CD4-positive, alpha-beta T cell treated with Interleukin-17A for 4 hours (primary cell): ENCODE results near the gene STC2.

Experiments
- DNase-seq: peaks from one replicate; pipeline ENCODE4 v3.0.0-alpha.2; 2020; ENCODE audit warnings: mixed read lengths

The STC2 gene

DNA sequence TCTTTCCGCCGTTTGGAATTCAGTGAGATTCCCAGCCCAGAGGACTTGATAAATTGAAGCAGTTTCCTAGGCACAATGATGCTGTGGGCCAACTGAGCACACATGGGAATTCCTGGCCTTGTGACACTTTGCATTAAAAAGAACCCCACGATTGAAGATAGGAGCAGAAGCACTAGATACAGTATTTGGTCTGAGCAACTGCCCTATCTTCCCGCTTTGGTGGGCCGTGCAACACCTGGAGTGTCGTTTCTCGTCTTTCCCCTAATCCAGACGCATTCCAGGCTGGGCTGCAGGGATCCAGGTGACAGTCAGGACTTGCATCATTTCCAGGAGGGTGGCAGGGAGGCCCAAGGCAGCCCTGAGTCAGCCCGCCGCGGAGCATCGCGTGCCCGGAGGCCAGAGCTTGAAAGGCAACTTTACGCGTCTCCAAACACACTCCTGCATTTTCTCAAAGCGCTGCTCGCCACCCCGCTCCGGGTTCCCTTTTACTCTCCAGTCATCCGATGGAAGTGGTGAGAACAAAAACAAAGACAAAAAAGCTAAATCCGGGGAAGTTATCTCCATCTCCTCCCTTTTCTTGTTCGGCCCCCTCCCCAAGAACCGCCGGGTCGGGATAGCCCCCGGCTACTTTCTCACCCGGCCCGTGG, 753 bp upstream of the STC2 start:
- DNase-seq = no peak

DNA sequence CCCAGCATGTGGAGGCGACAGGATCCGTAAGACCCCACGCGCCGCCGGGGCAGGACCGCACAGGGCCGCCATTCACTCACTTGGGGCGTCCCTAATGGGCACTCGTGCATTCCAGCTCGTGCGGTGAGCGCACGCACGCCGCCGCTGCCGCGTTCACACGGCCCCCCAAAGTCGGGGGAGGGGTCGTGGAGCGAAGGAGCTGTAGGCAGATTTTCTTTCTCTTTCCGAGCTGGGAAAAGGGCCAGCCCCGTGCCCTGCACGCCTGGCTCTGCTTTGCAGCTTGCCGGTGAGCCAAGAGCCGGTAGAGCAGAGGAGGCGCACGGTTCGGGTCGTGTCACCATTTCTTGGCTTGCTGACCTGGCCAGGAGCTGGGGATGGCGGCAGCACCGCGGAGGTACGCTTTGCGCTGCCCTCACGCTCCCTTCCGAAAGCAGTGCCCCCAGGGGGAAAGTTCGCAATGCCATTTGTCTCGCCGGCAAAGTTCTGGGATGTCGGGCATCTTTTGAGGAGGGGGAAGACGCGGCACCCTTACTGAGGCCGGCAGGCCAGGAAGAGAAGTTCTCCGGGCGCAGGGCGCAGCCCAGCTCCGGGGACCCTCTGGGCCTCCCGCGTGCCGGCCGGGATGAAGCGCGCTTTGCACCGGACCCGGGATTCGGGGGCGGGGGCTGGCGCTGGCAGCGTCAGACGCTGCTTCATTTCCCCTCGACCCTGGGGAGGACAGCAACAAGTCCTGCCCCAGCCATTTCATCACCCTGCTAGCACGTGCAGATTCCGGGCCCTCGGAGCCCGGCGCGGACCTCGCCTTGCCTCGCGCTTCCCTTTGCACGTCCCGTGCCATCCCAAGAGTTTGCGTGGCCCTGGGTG, 898 bp downstream of the STC2 start:
- no peak for DNase-seq

DNA sequence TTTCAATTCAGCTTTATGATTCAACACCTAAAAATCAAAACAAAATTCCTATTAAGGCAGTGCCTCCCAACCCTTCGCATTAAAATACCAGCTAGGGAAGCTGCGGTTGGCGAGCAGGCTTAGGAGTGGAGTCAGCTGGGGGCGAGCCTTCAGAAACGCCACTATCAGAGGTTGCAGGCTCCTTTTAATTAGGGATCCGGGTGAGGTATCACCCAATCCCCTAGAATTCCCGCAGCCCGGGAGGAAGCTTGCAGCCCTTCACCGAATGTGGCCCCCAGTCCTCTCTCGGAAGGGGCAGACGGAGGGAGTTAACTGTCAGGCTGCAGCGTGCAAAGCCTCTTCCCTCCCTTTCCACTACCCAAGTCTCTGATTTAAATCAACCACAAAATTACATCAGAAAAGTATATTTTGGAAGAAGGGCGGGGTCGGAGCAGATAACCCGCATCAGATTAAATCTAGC, 1.7 kb downstream of the STC2 start:
- DNase-seq = no peak

DNA sequence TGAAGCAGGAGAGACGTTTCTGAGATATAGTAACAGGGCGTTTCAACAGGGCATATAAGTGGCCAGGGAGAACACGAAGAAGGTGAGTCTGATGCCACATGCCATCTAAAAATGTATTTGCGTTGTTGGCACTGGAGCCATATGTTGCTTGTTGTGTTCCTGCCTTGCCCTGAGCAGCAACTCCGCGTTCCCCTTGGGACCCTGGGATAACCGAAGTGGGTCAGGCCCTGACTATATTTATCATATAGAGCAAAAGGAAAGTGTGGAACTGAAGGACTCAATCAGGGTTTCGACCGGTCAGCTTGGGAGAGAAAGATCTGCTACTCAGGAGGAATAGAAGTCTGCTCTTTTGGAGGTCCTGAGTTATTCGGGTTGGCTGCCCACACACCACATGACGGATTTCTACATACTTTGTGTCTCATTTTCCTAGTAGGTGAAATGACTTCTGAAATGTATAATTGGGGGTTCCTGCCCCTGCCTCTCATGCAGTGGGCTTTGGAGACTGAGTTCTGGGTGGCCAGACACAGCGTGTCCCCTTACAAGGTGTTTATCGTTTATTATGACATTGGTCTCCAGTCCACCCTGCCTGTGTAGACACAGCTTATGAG, 3.0 kb downstream of the STC2 start:
- no peak for DNase-seq

DNA sequence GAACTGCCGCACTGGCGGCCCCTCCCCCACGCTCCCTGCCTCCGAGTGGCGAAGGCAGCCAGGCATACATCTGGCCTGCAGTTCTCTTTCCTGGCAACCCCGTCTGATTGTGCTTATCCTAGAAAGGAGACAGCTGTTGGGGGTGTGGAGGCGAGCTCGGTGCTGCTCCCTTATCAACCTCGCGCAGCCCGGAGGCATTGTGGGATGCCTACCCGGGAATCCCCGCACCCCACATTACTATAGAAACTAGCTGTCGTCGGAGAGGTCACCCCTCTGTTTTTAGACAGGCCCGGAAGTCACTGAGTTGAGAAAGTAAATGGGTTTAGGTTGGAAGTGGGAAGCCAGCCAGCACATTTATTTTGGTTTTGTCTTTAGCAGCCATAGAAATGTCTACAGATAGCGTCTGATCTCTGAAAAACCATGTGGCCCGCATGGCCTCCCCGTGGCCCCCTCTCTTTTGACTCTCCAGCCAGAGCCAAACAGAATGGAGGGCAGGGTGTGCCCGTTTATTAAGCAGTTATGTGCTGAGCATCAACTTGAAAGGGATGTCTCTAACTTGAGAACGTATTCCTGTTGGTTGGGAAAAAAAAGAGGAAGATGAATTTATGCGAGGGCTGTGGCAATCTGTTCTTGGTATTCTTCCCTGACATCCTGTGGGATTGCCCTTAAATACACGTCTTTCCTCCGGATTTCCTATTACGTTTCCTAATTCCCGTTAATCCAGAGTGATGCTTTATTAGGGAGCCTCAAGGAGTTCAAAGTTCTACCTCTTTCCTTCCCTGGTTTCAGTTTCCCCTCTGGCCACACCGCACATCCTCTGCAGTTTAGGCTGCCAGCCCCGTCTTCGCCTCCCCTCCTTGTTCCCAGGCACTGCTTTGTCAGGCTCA, 3.9 kb downstream of the STC2 start:
- DNase-seq = no peak

DNA sequence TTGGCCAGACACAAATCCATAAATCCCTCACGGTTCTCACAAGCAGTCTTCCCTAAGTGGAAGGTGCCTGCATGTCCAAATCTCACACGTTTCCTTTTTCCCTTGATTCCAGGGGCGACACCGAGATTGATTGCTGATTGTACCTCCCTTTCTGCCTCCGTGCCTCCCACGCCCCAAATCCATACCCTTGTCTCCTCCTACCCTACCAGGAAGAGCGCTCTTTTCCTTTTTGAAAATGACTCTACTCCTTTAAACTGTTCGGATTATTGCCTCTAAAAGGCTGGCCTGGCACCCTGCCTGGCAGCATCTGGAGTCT, 4.5 kb downstream of the STC2 start:
- DNase-seq = no peak

DNA sequence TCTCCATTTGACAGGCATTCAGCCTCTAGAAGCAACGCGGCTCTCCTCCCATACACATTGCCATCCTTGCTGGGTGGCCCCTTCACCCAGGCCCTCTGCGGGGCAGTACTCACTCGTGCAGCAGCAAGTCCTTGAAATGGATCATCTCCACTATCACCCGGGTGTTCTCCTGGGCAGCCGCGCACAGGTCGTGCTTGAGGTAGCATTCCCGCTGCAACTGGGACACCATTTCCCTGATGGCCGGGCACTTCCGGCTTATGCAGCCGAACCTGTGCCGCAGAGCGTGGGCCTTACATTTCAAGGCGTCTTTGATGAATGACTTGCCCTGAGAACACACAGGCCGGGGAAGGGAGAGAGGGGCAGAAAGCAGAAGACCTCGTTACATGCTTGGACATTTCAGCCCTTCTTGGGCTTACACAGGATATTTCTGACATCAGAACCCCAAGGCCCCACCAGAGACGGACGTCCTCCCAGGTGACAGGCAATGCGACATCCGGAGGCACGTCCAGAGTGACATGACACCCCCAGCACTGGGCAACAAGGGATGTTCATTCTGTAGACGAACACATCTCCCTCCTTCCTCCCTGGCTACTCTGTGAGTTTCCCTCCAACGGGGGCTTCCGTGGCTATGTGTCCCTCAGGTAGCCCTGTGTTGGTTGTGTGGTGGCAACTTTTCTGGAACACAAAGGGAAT, 5.0 kb downstream of the STC2 start:
- DNase-seq = no peak

DNA sequence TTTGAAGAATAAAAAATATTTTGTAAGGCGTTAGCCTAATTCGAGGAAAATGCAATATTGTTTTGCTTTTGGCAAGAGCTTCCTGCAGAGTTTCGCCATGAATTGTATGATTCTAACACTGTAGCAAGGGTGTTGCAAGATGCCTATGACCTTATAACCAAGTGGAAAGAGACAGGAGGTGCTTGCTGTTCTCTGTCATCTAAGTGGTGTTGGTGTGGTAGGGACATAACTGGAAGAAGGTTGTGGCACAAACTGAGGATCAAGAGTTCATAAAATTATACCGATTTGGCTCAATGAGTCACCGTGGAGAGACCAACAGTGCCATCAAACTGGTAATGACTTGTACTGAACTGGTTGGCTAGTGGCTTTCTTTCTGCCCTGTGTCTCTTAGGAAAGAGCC, 6.3 kb downstream of the STC2 start:
- no peak for DNase-seq

DNA sequence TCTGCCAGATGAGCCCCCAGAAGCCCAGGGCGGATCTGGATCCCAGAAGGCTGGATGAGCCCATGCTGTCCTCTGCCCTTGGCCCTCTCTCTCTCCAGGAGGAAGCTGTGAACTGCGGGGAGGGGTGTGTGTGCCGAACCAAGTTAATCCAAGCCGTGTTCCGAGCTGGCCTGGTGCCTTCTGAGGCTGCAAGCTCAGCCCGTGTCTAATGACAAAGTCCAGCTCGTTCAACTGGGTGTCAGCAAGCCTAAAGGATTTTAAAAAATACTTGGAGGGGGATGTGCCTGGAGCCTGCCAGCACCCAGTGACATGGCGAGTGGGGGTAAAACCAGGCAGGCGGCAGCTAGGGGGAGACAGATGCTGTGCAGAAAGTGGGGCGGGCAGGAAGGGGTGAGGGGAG, 8.0 kb downstream of the STC2 start:
- DNase-seq = no peak

DNA sequence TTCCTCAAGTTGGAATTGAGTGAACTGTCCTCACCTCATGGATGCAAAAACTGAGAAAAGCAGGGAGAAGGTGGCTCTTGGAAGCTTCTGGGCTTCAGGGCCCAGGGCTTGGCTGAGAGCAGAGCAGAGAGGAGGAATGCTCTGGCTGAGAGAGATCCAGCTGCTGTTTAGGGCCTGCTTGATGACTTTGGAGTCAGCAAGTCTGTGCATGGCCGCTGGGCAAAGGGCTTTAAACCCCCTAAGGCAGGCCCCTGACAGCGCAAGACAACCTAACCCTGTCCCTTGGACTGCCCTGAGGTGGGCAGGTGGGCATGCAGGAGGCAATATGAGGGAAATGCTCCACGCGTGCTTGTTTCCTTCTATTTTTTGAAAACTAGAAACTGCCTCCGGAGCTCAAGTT, 8.6 kb downstream of the STC2 start:
- no peak for DNase-seq

DNA sequence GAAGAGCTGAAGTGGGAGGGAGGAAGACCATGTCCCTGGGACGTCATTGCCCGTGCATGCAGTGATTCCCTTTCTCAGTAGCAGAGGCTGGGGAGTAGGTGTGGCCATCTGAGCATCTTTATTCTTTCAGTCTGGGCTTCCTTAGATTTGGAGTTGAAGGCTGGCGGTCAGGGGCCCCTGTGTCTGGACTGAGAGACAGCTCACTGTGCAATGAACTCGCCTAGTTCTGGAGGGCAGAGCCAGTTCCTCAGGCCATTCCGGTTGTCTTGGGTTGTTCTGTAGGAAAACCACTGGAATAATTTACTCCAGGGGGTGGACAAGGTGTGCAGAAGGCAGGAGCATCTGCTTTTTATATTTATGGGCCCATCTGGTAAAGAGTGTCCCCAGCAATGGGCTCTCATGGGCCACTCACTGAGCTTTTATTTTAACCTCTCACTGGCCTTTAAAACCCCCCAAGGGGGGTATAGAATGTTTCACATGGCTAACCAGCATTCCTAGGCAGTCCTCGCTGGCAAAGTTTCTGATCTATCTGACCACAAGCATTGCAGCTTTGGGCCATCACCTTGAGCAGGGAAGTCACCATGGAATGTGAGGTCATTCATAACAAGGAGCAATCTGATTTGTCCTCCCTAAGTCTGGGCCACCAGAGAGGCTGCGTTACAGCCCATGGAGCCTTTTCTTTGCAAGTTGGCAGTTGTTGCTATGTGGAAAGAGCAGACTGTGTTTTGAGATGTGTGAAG, 9.2 kb downstream of the STC2 start:
- no peak for DNase-seq

DNA sequence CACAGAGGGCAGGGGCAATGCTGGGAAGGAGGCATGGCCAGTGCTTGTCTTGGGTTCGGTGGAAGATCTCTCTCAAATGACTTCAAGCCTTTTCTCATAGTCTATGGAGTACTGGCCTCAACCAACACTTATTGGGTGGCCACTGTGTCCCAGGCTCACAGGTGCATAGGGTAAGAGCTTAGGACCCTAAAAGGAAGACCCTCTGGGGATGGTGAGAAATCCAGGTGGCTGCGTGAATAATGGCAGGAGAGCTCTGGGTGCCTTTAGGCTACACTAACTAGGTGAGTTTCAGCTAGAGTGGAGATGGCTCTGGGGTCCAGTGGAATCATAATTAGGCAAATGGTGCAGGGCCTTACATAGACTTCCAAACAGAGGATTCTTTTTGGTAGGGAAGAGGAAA, 9.9 kb downstream of the STC2 start:
- no peak for DNase-seq

DNA sequence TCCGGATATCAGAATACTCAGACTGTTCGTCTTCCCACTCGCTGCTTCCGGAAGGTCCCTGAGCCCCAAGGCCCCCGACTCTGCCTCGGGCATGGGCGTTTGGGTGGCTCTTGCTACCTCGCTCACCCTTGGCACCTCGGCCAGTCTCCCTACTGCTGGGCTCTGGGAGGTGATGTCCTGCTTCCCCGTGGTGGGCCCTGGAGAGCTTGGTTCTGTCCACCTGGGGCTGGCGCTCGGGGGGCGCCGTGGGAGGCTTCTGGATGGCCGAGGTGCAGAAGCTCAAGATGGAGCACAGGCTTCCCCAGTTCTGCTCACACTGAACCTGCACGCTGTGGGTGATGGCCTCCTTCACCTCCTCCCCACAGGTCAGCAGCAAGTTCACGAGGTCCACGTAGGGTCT, 10.4 kb downstream of the STC2 start:
- no peak for DNase-seq

DNA sequence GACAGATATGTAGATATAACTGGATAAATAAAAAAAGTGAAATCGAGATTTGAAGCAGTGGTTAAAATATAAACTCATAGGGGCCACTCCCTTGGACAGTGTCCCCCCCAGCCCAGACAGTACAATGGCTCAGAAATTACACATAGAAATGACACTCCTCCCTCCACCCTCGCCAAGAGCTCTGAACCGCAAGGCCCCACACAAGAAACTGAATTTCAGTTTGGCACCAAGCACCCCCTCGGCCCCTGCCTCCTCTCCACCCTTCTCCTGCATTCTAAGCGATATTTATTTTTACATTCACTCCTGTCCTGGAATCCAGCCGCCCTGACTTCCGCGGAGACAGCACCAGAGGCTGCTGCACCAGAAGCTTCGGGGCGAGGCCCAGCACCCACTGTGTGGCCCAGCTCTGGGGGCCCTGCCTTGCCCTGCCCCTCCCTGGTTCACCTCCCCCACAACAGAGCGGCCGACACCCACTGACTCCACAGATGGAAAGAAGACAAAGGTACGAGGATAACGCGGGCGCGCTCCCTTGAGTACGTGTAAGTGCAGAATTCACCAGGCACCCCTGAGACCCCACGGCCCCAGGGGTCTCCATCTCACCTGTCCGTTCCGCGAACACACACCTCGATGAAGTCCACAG, 11.0 kb downstream of the STC2 start:
- no peak for DNase-seq

DNA sequence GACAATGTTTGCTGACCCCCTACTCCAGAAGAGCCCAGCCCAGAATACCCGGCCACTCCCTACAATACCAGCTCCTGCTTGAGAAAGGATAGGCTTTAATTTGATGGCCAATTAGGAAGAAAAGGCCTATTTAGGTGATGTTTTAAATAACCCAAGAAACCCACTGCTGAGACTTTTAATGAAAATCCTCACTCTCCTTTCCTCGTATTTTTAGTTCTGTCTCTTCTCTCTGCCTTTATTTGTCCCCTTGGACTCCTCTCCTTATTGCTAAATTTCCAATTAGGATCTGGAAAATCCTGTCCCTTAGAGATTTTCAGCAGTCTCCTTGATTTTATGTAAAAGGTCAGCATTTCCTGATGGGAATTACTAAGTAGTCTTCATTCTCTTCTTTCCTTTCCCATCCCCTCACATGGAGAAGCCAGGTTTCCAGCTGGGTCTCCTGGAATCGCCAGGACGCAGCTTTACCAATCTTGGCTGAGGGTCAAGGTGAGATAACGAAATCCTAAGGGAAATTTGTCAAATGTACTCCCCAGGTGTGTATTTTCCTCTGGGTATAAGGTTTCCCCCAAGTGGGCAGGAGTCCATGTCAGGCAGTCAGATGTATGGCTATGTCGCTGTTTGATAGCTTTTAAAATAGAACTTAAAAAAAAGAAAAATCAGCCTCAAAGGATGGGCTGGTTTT, 11.7 kb downstream of the STC2 start:
- DNase-seq = no peak

DNA sequence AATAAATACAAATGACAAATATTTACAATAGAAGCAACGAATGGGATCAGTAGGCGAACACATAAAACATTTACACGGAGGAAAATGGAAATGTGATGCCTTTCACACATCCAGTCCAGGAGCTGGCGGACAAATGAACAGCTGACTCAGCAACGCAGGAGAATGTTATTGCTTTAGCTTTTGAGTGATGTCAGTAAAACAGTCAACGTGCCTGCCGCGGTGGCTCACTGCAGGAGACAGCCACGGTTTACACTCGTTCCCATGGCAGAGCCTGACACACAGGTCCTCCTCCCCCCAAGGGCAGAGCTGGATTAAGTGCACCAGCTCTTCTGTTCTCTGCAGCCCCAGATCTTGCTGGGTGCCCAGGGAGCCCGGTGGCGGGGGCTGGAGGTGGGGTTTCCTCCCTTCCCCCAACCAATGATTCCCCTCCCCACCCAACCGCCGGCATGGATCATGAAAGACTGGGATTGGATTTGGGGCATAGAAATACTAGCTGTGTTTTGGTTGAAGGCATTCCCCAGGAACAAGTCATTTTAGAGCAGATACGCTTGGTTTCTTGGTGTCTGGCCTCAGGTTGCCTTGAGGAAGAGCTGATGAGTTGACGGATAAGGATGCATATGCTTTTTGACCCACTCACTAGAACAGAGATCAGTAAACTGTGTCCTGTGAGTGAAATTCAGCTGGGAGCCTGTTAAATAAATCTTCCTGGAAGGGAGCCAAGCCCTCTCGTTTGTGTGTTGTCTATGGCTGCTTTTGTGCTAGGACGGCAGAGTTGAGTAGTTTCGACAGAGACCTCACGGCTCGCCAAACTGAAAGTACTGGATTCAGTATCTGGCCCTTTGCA, 12.5 kb downstream of the STC2 start:
- no peak for DNase-seq

DNA sequence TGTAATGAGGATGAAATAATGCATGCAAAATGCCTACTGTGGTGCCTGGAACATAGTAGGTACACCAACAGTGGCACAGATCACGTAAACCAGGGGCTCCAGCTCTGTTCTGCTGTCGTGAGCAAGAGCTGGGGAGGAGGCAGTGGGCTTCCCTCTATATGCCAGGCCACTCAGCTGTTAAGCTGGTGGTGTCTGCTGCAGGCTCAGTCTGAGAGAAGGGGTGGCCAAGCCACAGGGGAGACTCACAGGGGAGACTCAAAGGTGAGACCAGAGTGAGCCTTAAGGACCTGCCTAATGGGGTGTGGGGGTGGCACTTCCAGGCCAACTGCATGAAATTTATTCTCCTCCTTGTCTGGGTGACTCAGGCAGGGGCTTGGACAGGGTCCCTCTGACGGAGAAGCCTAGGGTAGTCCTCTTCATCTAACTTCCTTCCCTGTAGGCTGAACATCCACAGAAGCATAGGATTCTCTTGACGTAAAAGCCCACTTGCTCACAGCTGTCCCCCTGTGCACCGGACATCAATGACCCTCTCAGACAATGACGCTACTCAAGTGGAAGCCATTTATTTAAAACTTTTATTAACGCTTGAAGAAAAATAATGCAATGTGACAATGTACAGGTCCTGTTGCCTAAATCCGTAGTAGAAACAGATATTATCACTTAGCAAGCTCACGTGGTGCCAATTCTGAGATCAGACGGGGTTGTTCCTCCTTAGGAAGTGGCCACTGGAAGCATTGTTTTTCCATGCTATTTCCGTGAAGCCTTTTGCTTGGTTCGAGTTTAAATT, 13.9 kb downstream of the STC2 start:
- no peak for DNase-seq

DNA sequence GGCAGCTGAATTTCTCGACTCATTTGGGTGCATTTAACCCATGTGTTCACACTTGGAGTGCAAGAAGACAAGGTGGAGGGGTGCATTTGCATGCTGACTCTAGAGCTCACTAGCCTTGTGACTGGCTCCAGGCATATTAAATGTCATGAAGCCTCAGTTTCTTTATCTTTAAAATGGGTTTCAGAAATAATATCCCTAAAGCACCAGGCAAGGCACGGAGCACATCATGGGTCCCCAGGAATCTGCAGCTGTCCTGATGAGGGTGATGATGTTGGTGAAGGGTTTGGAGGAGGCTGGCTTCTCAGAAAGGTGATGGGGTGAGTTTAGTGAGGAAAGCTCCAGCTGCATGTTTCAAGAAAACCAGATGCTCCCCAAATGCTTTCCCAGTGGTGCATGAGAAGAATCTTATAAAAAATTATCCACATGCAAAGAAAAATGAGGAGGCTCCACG, 14.8 kb downstream of the STC2 start:
- DNase-seq = no peak

DNA sequence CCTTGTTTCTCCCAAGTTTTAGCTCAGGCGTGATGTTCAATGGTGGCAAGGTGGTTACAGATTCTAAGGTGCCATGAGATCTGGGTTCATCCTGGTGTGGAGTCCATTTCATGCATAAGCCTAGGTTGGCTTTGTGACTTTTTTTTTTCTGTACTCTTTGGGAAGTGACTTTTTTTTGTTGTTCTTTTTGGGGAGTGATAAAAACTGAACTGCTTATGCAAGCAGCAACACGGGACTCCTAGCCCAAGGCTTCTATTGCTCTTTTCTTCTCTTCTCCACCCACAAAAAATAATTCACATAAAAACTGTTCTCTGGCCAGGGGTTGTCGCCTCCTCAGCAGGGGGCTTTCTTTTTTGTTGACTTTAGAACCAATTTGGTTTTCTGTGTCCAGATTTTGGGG, 15.4 kb downstream of the STC2 start:
- no peak for DNase-seq
